Activated CD8-positive, alpha-beta memory T cell treated with anti-CD3 and anti-CD28 coated beads, Interleukin-2, amount 50 U/mL, for 1 hour (primary cell): ENCODE measurements around the gene TANGO6.
"Not testable (repeated sequence)": the region's sequence is repeated elsewhere in the genome, so short reads cannot be mapped to it uniquely, and the experiment has no call there.

Source experiments
- DNase-seq: peaks from one replicate; pipeline ENCODE4 v3.0.0-alpha.2; 2020; ENCODE audit errors: extremely low read depth

The TANGO6 gene

GRCh38 chr16:69055980-69056379 lies 212.6 kb downstream of the TANGO6 start:
- no peak for DNase-seq

- DNase-seq, result no peak
Measured at GRCh38 chr16:69056421-69056820, 213.1 kb downstream of the TANGO6 start.

- no peak for DNase-seq
Measured at GRCh38 chr16:69057400-69058378, 214.4 kb downstream of the TANGO6 start.

- DNase-seq, result not testable (repeated sequence)
Measured at GRCh38 chr16:69063491-69063890, 220.2 kb downstream of the TANGO6 start.

- DNase-seq, result no peak
Measured at GRCh38 chr16:69064124-69064763, 220.9 kb downstream of the TANGO6 start.

GRCh38 chr16:69064764-69065313 lies 221.5 kb downstream of the TANGO6 start:
- no peak for DNase-seq

GRCh38 chr16:69069504-69069903 lies 226.2 kb downstream of the TANGO6 start:
- DNase-seq, result no peak

GRCh38 chr16:69071036-69071435 lies 227.7 kb downstream of the TANGO6 start:
- no peak for DNase-seq

GRCh38 chr16:69072640-69072974 lies 229.3 kb downstream of the TANGO6 start:
- no peak for DNase-seq

- no peak for DNase-seq
Measured at GRCh38 chr16:69073181-69073702, 229.9 kb downstream of the TANGO6 start.

GRCh38 chr16:69077251-69077650 lies 233.9 kb downstream of the TANGO6 start:
- no peak for DNase-seq

- no peak for DNase-seq
Measured at GRCh38 chr16:69078073-69078472, 234.7 kb downstream of the TANGO6 start.

GRCh38 chr16:69079697-69080096 lies 236.4 kb downstream of the TANGO6 start:
- no peak for DNase-seq

GRCh38 chr16:69083306-69083941 lies 240.1 kb downstream of the TANGO6 start:
- DNase-seq, result no peak

- no peak for DNase-seq
Measured at GRCh38 chr16:69084289-69084688, 241.0 kb downstream of the TANGO6 start.

- DNase-seq, result no peak
Measured at GRCh38 chr16:69085032-69085695, 241.8 kb downstream of the TANGO6 start.

GRCh38 chr16:69087161-69087581 lies 243.8 kb downstream of the TANGO6 start:
- DNase-seq, result no peak

GRCh38 chr16:69088684-69089083 lies 245.4 kb downstream of the TANGO6 start:
- DNase-seq, result no peak

- no peak for DNase-seq
Measured at GRCh38 chr16:69089091-69089910, 246.0 kb downstream of the TANGO6 start.

- DNase-seq, result no peak
Measured at GRCh38 chr16:69093974-69094373, 250.6 kb downstream of the TANGO6 start.

- no peak for DNase-seq
Measured at GRCh38 chr16:69094501-69094900, 251.2 kb downstream of the TANGO6 start.
